22Rv1 (cell line): Measurements from ENCODE around the gene AURKAIP1.

ENCODE experiments used
- CTCF ChIP-seq: fragments of 450-650 bp; IDR thresholded peaks from 2 replicates; pipeline ENCODE4 v1.5.1; 2017; ENCODE audit warnings: mild to moderate bottlenecking
- ZFX ChIP-seq: fragments of 450-650 bp; IDR thresholded peaks from 2 replicates; pipeline ENCODE4 v1.6.1; 2017; ENCODE audit warnings: antibody characterized with exemption, borderline replicate concordance

GRCh38 chr1:1335283-1335682 lies 39.7 kb downstream of the AURKAIP1 start:
- TF ChIP-seq CTCF (no peak), ZFX (no peak)
